ENCODE results near the gene GRAMD1B.

Gene GRAMD1B

GRCh38 chr11:123573286-123573685, 143.2 kb downstream of the GRAMD1B start:
- H3K9ac ChIP-seq: no peak overlapping the region
- H2AFZ ChIP-seq (ENCODE audit: low read depth): no peak overlapping the region
- H3K27me3 ChIP-seq (ENCODE audit: insufficient read depth, low read depth): no peaks in the 10 kb centered on the region
- no peaks in the 10 kb centered on the region for H3K36me3 ChIP-seq (ENCODE audit: insufficient read depth)
- no peaks in the 10 kb centered on the region for H4K20me1 ChIP-seq (ENCODE audit: insufficient read depth)
- no peak for TF ChIP-seq CTCF (conservative IDR thresholded peaks at IDR 0.05; ENCODE audit: low read depth, low read length)
- H3K79me2 ChIP-seq (ENCODE audit: insufficient read depth, low read depth): no peaks in the 10 kb centered on the region
- H3K4me2 ChIP-seq: no peak overlapping the region
- H3K4me1 ChIP-seq (ENCODE audit: low read depth, poor library complexity, severe bottlenecking): no peaks in the 10 kb centered on the region
- no peak overlapping the region for H3K4me3 ChIP-seq (IDR thresholded peaks at IDR 0.05; ENCODE audit: insufficient read depth, low read depth, low read length)
- H3K27ac ChIP-seq: no peak overlapping the region

- no peaks in the 10 kb centered on the region for H4K20me1 ChIP-seq (ENCODE audit: insufficient read depth)
- no peak overlapping the region for H3K9ac ChIP-seq
- no peaks in the 10 kb centered on the region for H3K79me2 ChIP-seq (ENCODE audit: insufficient read depth, low read depth)
- no peak overlapping the region for H3K4me2 ChIP-seq
- TF ChIP-seq CTCF (conservative IDR thresholded peaks at IDR 0.05; ENCODE audit: low read depth, low read length): no peak
- no peak overlapping the region for H2AFZ ChIP-seq (ENCODE audit: low read depth)
- H3K27ac ChIP-seq: no peak overlapping the region
- no peaks in the 10 kb centered on the region for H3K4me1 ChIP-seq (ENCODE audit: low read depth, poor library complexity, severe bottlenecking)
- H3K4me3 ChIP-seq (IDR thresholded peaks at IDR 0.05; ENCODE audit: insufficient read depth, low read depth, low read length): no peak overlapping the region
- H3K27me3 ChIP-seq (ENCODE audit: insufficient read depth, low read depth): no peaks in the 10 kb centered on the region
- H3K36me3 ChIP-seq (ENCODE audit: insufficient read depth): no peaks in the 10 kb centered on the region
Measured at GRCh38 chr11:123575441-123575840, 145.4 kb downstream of the GRAMD1B start.

GRCh38 chr11:123576082-123576481, 146.0 kb downstream of the GRAMD1B start:
- no peak for TF ChIP-seq CTCF (conservative IDR thresholded peaks at IDR 0.05; ENCODE audit: low read depth, low read length)
- H3K27me3 ChIP-seq (ENCODE audit: insufficient read depth, low read depth): no peaks in the 10 kb centered on the region
- H4K20me1 ChIP-seq (ENCODE audit: insufficient read depth): no peaks in the 10 kb centered on the region
- H3K4me3 ChIP-seq (IDR thresholded peaks at IDR 0.05; ENCODE audit: insufficient read depth, low read depth, low read length): no peak overlapping the region
- H3K9ac ChIP-seq: no peak overlapping the region
- H3K4me1 ChIP-seq (ENCODE audit: low read depth, poor library complexity, severe bottlenecking): no peaks in the 10 kb centered on the region
- H2AFZ ChIP-seq (ENCODE audit: low read depth): no peak overlapping the region
- H3K4me2 ChIP-seq: no peak overlapping the region
- no peak overlapping the region for H3K27ac ChIP-seq
- H3K79me2 ChIP-seq (ENCODE audit: insufficient read depth, low read depth): no peaks in the 10 kb centered on the region
- no peaks in the 10 kb centered on the region for H3K36me3 ChIP-seq (ENCODE audit: insufficient read depth)

- 0 out of 2 replicates have a peak overlapping the region, but pooled peaks have one; percentile 29 for H2AFZ ChIP-seq (ENCODE audit: low read depth)
- no peak for TF ChIP-seq CTCF (conservative IDR thresholded peaks at IDR 0.05; ENCODE audit: low read depth, low read length)
- no peaks in the 10 kb centered on the region for H4K20me1 ChIP-seq (ENCODE audit: insufficient read depth)
- H3K79me2 ChIP-seq (ENCODE audit: insufficient read depth, low read depth): no peaks in the 10 kb centered on the region
- no peak overlapping the region for H3K4me2 ChIP-seq
- no peaks in the 10 kb centered on the region for H3K27me3 ChIP-seq (ENCODE audit: insufficient read depth, low read depth)
- H3K9ac ChIP-seq: no peak overlapping the region
- no peaks in the 10 kb centered on the region for H3K36me3 ChIP-seq (ENCODE audit: insufficient read depth)
- H3K4me1 ChIP-seq (ENCODE audit: low read depth, poor library complexity, severe bottlenecking): no peaks in the 10 kb centered on the region
- no peak overlapping the region for H3K4me3 ChIP-seq (IDR thresholded peaks at IDR 0.05; ENCODE audit: insufficient read depth, low read depth, low read length)
- H3K27ac ChIP-seq: no peak overlapping the region
Measured at GRCh38 chr11:123576501-123576900, 146.4 kb downstream of the GRAMD1B start.

Data from KMS-11 (cell line).